Endothelial cell of umbilical vein (primary cell): ENCODE data around the gene ACP1. TPM values are rescaled to one million over a fixed set of nuclear protein-coding genes. Genes with fewer than 3 reads are reported as not detected.

Experiments used
- BruUV-seq: library from RNA; stranded (reverse); fragments of 400-500 nt; replicated peaks from 2 replicates; lab custom pipeline; 2021; lab: Mats Ljungman, UMichigan
- CTCF ChIA-PET: fragments of 300-600, 350-600 bp; sonication (Branson Sonifier 250); formaldehyde crosslinking; loops from one replicate; lab custom pipeline; 2021; ENCODE audit warnings: antibody characterized with exemption, inconsistent platforms; lab: Charles Lee
- POLR2A ChIA-PET: fragments of 300-600, 350-600 bp; sonication (Branson Sonifier 250); formaldehyde crosslinking; loops from one replicate; lab custom pipeline; 2021; ENCODE audit warnings: antibody characterized with exemption, inconsistent platforms; lab: Charles Lee
- DNase-seq: peaks from one replicate; pipeline ENCODE4 v3.0.0-alpha.2; 2011; ENCODE audit warnings: low read depth, low spot score
- FAIRE-seq: peaks from 2 replicates; lab custom pipeline; 2011; peaks lifted over from hg19 to GRCh38; lab: Jason Lieb, UNC
- H2AFZ ChIP-seq: 2 replicates; pipeline ENCODE4 v1.6.0; 2012; ENCODE audit warnings: low read depth, low read length, control low read depth, inconsistent platforms
- H3K27ac ChIP-seq: 2 replicates; pipeline ENCODE4 v1.5.1; 2011; ENCODE audit warnings: low read depth, mild to moderate bottlenecking, control low read depth, low read length, moderate library complexity; ENCODE audit not compliant: insufficient read depth
- H3K27me3 ChIP-seq, 2 experiments: 2 replicates each; pipeline versions ENCODE4 v1.6.0 to v1.6.1; 2011; ENCODE audit warnings: low read length in 2 of 2, mixed read lengths in 1 of 2; ENCODE audit not compliant: control insufficient read depth in 2 of 2, insufficient read depth in 2 of 2
- H3K36me3 ChIP-seq, 2 experiments: 2 replicates in 1 of 2; 3 replicates in 1 of 2; pipeline ENCODE4 v1.5.1; 2011; ENCODE audit warnings: low read length in 2 of 2, mild to moderate bottlenecking in 1 of 2, moderate library complexity in 1 of 2; ENCODE audit not compliant: control insufficient read depth in 2 of 2, insufficient read depth in 2 of 2; ENCODE audit errors: extremely low read depth in 1 of 2
- H3K4me1 ChIP-seq: 3 replicates; pipeline ENCODE4 v1.5.1; 2011; ENCODE audit warnings: mild to moderate bottlenecking, low read length; ENCODE audit not compliant: control insufficient read depth, insufficient read depth; ENCODE audit errors: extremely low read depth
- H3K4me2 ChIP-seq: 2 replicates; pipeline ENCODE4 v1.6.1; 2011; ENCODE audit warnings: low read length, control low read depth, mixed read lengths; ENCODE audit not compliant: insufficient read depth
- H3K4me3 ChIP-seq, 3 experiments: fragments of 200-600 bp in 1 of 3; sonication (generic), shearing (Covaris generic) in 1 of 3; replicated peaks in 1 of 3; 2 replicates each; pipeline ENCODE4 v1.5.1; 2011 to 2016; ENCODE audit warnings: control low read depth in 3 of 3, low read length in 3 of 3, mild to moderate bottlenecking in 2 of 3, inconsistent platforms in 1 of 3, low read depth in 1 of 3, moderate library complexity in 1 of 3; ENCODE audit not compliant: insufficient read depth in 1 of 3
- H3K79me2 ChIP-seq: 2 replicates; pipeline ENCODE4 v1.6.0; 2012; ENCODE audit warnings: low read length, inconsistent platforms; ENCODE audit not compliant: control insufficient read depth, insufficient read depth
- H3K9ac ChIP-seq: replicated peaks from 2 replicates; pipeline ENCODE3; 2011; ENCODE audit warnings: low read length, control low read depth; ENCODE audit not compliant: insufficient read depth; ENCODE audit errors: extremely low read depth
- H3K9me1 ChIP-seq: replicated peaks from 3 replicates; pipeline ENCODE4 v1.6.0; 2011; ENCODE audit warnings: mild to moderate bottlenecking, low read length; ENCODE audit not compliant: control insufficient read depth, insufficient read depth; ENCODE audit errors: extremely low read depth
- H3K9me3 ChIP-seq: replicated peaks from 2 replicates; pipeline ENCODE4 v1.5.1; 2012; ENCODE audit warnings: low read length, inconsistent platforms; ENCODE audit not compliant: control insufficient read depth, insufficient read depth
- H4K20me1 ChIP-seq: replicated peaks from 2 replicates; pipeline ENCODE3; 2011; ENCODE audit warnings: mild to moderate bottlenecking, low read length; ENCODE audit not compliant: control insufficient read depth, insufficient read depth; ENCODE audit errors: extremely low read depth
- FOS ChIP-seq: IDR thresholded peaks from 2 replicates; pipeline ENCODE4 v1.6.1; 2011; ENCODE audit warnings: mild to moderate bottlenecking, low read length, moderate library complexity, borderline replicate concordance; ENCODE audit not compliant: insufficient read depth
- GATA2 ChIP-seq: IDR thresholded peaks from 2 replicates; pipeline ENCODE4 v1.7.0; 2011; ENCODE audit warnings: low read depth, mild to moderate bottlenecking, moderate library complexity, mixed read lengths, low read length; ENCODE audit not compliant: insufficient read length, insufficient read depth
- MYC ChIP-seq: IDR thresholded peaks from one replicate; pipeline ENCODE4 v1.6.1; 2011; ENCODE audit warnings: mild to moderate bottlenecking, low read depth, low read length
- POLR2A ChIP-seq: IDR thresholded peaks from 2 replicates; pipeline ENCODE4 v1.6.1; 2012; ENCODE audit warnings: low read depth, mild to moderate bottlenecking, control low read depth, low read length
- POLR2AphosphoS5 ChIP-seq: IDR thresholded peaks from 2 replicates; pipeline ENCODE4 v1.6.1; 2012; ENCODE audit warnings: low read depth, mild to moderate bottlenecking, control low read depth, low read length, moderate library complexity; ENCODE audit not compliant: insufficient read depth
- dilution Hi-C: fragments of 300-500 bp; cut with MboI; formaldehyde crosslinking; loops from one replicate; pipeline ENCODE4 v1.15.0; 2019; ENCODE audit warnings: low sequenced_read_pairs; ENCODE audit not compliant: extremely low pct_ligation_motif_present
- intact Hi-C: fragments of 100-400 bp; cut with micrococcal nuclease; formaldehyde crosslinking; loops from one replicate; pipeline ENCODE4 v1.10.0; 2022
- polyA plus RNA-seq, 4 experiments: library from polyadenylated mRNA; depleted of rRNA in 3 of 4; stranded (reverse) in 3 of 4; unstranded in 1 of 4; fragments of >200 nt; gene quantifications; 2 replicates each; pipeline versions ENCODE4 v1.2.1 to v1.2.3, GENCODE V29; 2011 to 2012; ENCODE audit warnings: missing spikeins in 1 of 4
- total RNA-seq: library from RNA; stranded (reverse); gene quantifications from 2 replicates; pipeline ENCODE4 v1.2.3, GENCODE V29; 2021
- TF ChIP-seq, protein P1 (sequence below), 2 donors: IDR thresholded peaks; 1 replicate in 1 of 2; 2 replicates in 1 of 2; pipeline ENCODE4 v1.5.1; 2011; ENCODE audit warnings: low read length in 2 of 2, mild to moderate bottlenecking in 2 of 2, moderate library complexity in 2 of 2, control low read depth in 1 of 2, inconsistent platforms in 1 of 2, low read depth in 1 of 2; ENCODE audit not compliant: insufficient read depth in 1 of 2; ENCODE audit errors: extremely low read depth in 1 of 2
- TF ChIP-seq, protein P2 (sequence below): IDR thresholded peaks from 2 replicates; pipeline ENCODE4 v1.6.1; 2011; ENCODE audit not compliant: insufficient read depth, insufficient read length

The ACP1 gene
- total and polyA plus RNA-seq, 2 donors (not counting 3 experiments of a cell fraction or from before 2014, with no cell fraction given) = 63.4 to 80.2 TPM

DNA sequence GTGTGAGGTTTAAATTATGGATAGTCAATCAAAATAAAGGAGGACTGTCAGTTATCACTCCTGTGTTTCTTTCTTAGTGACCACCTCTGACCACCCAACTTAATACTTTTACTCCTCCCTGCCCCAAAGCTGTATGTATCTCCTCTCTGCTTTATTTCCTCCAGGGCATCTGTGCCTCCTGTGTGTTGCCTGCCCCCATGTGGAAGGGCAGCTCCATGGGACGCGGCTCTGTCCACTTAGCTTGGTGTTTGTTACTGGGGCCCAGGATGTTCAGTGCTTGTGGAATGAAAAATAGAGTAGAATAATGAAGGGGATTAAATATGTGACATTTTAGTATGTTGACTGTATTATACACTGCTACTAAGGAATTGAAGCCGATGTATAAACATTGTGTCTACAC lies 9.8 kb downstream of the ACP1 start:
- no peak overlapping the region for H2AFZ ChIP-seq
- FAIRE-seq (no peak), DNase-seq (no peak)
- peaks cover 5 to 22% of the 10 kb centered on the region in 2 experiments for H3K36me3 ChIP-seq
- H3K9me1 ChIP-seq = no peaks in the 10 kb centered on the region
- dilution Hi-C loops (no loop called here), intact Hi-C loops (no loop called here)
- no peaks in the 10 kb centered on the region for H3K4me1 ChIP-seq
- H4K20me1 ChIP-seq = peaks cover 2% of the 10 kb centered on the region
- H3K79me2 ChIP-seq = peaks cover 59% of the 10 kb centered on the region
- no peak overlapping the region for H3K4me3 ChIP-seq
- no peak overlapping the region for H3K9ac ChIP-seq
- no peak overlapping the region for H3K4me2 ChIP-seq
- no peak overlapping the region for H3K27ac ChIP-seq
- TF ChIP-seq GATA2 (no peak), FOS (no peak), POLR2A (no peak), MYC (no peak), POLR2AphosphoS5 (no peak)
- TF ChIP-seq, protein P1, sequence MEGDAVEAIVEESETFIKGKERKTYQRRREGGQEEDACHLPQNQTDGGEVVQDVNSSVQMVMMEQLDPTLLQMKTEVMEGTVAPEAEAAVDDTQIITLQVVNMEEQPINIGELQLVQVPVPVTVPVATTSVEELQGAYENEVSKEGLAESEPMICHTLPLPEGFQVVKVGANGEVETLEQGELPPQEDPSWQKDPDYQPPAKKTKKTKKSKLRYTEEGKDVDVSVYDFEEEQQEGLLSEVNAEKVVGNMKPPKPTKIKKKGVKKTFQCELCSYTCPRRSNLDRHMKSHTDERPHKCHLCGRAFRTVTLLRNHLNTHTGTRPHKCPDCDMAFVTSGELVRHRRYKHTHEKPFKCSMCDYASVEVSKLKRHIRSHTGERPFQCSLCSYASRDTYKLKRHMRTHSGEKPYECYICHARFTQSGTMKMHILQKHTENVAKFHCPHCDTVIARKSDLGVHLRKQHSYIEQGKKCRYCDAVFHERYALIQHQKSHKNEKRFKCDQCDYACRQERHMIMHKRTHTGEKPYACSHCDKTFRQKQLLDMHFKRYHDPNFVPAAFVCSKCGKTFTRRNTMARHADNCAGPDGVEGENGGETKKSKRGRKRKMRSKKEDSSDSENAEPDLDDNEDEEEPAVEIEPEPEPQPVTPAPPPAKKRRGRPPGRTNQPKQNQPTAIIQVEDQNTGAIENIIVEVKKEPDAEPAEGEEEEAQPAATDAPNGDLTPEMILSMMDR (IDR thresholded peaks at IDR 0.05; ENCODE audit: extremely low read depth in 1 of 2, insufficient read depth in 1 of 2, low read depth in 1 of 2, low read length in 2 of 2) = no peak
- TF ChIP-seq, protein P2, sequence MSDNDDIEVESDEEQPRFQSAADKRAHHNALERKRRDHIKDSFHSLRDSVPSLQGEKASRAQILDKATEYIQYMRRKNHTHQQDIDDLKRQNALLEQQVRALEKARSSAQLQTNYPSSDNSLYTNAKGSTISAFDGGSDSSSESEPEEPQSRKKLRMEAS = no peak
- BruUV-seq = no TSS peak
- CTCF ChIA-PET = interaction anchor here (1.2 to 1.4 kb wide), 3 partner anchors 13 to 28 kb away, joined by 3 to 5 read pairs (median 3); no protein-coding TSS in a partner anchor
- no peaks in the 10 kb centered on the region for H3K27me3 ChIP-seq
- H3K9me3 ChIP-seq = no peaks in the 10 kb centered on the region
- POLR2A ChIA-PET = no interaction called here
